A673 (cell line): ENCODE results near the gene TDRD5.

Experiments used
- CTCF ChIP-seq: fragments of 300-800, 200-600 bp; sonication (generic); conservative IDR thresholded peaks from 2 replicates; pipeline ENCODE4 v1.5.1; 2017; ENCODE audit warnings: low read depth, mild to moderate bottlenecking, antibody characterized with exemption, low read length, moderate library complexity, mixed read lengths
- EZH2 ChIP-seq: fragments of 200-600 bp; sonication (generic); IDR thresholded peaks from 2 replicates; pipeline ENCODE4 v1.6.1; 2017; ENCODE audit warnings: borderline replicate concordance, low read depth, mild to moderate bottlenecking, mixed read lengths, antibody characterized with exemption, low read length; ENCODE audit not compliant: poor library complexity, severe bottlenecking

- TF ChIP-seq CTCF (no peak), EZH2 (no peak)
Measured at GRCh38 chr1:179591253-179591591, 410 bp upstream of the TDRD5 start.
